GM23338 (cell line): ENCODE data around the gene PIGP. TPM values are rescaled to one million over a fixed set of nuclear protein-coding genes. Genes with fewer than 3 reads are reported as not detected.

Source experiments
- ATAC-seq: fragments of 200-7000 bp; cut with Tn5 transposase; 3 replicates; pipeline ENCODE4 v1.9.1; 2020
- DNase-seq: peaks from one replicate; pipeline ENCODE4 v3.0.0-alpha.2; 2015; ENCODE audit warnings: low spot score
- H2AFZ ChIP-seq: fragments of 200-600 bp; sonication (generic); 2 replicates; pipeline ENCODE4 v1.8.0; 2016; ENCODE audit warnings: antibody characterized with exemption, mild to moderate bottlenecking, moderate library complexity
- H3F3A ChIP-seq: fragments of 200-600 bp; sonication (generic); replicated peaks from 2 replicates; pipeline ENCODE4 v1.8.0; 2017; ENCODE audit warnings: antibody characterized with exemption, mixed run types, low read depth
- H3K27ac ChIP-seq: fragments of 200-600 bp; sonication (generic); 2 replicates; pipeline ENCODE4 v1.6.1; 2016; ENCODE audit warnings: low read depth
- H3K27me3 ChIP-seq: fragments of 200-600 bp; sonication (generic); 2 replicates; pipeline ENCODE4 v1.8.0; 2016; ENCODE audit warnings: mild to moderate bottlenecking, mixed run types, moderate library complexity; ENCODE audit not compliant: insufficient read depth
- H3K36me3 ChIP-seq: fragments of 200-600 bp; sonication (generic); 2 replicates; pipeline ENCODE4 v1.8.0; 2016; ENCODE audit warnings: mild to moderate bottlenecking; ENCODE audit not compliant: insufficient read depth
- H3K4me1 ChIP-seq: fragments of 200-600 bp; sonication (generic); 2 replicates; pipeline ENCODE4 v1.8.0; 2016; ENCODE audit warnings: mild to moderate bottlenecking, moderate library complexity; ENCODE audit not compliant: insufficient read depth
- H3K4me2 ChIP-seq: fragments of 200-600 bp; sonication (generic); 2 replicates; pipeline ENCODE4 v1.7.1; 2017; ENCODE audit warnings: mixed run types
- H3K4me3 ChIP-seq: fragments of 200-600 bp; sonication (generic); 2 replicates; pipeline ENCODE4 v1.6.1; 2016; ENCODE audit warnings: mixed run types
- H3K79me2 ChIP-seq: fragments of 200-600 bp; sonication (generic); replicated peaks from 2 replicates; pipeline ENCODE4 v1.8.0; 2017; ENCODE audit warnings: mild to moderate bottlenecking; ENCODE audit not compliant: insufficient read depth
- H3K9me2 ChIP-seq: fragments of 200-600 bp; sonication (generic); 2 replicates; pipeline ENCODE4 v1.8.0; 2017; ENCODE audit not compliant: insufficient read depth
- H4K20me1 ChIP-seq: fragments of 200-600 bp; sonication (generic); replicated peaks from 2 replicates; pipeline ENCODE4 v1.8.0; 2017; ENCODE audit warnings: mild to moderate bottlenecking; ENCODE audit not compliant: insufficient read depth
- H3K27ac Mint-ChIP-seq: 2 replicates; pipeline ENCODE4 v1.8.0; 2020; ENCODE audit warnings: inconsistent platforms, mild to moderate bottlenecking, moderate library complexity, mixed read lengths
- H3K27me3 Mint-ChIP-seq: 3 replicates; pipeline ENCODE4 v1.8.0; 2022; ENCODE audit warnings: low read depth, mild to moderate bottlenecking, moderate library complexity, mixed read lengths, inconsistent platforms; ENCODE audit not compliant: insufficient read depth, poor library complexity
- H3K36me3 Mint-ChIP-seq: 3 replicates; pipeline ENCODE4 v1.8.0; 2021; ENCODE audit warnings: low read depth, mild to moderate bottlenecking, inconsistent platforms, moderate library complexity, mixed read lengths
- H3K4me1 Mint-ChIP-seq: 3 replicates; pipeline ENCODE4 v1.8.0; 2020; ENCODE audit warnings: mild to moderate bottlenecking, inconsistent platforms, mixed read lengths
- H3K4me3 Mint-ChIP-seq: 3 replicates; pipeline ENCODE4 v1.8.0; 2021; ENCODE audit warnings: moderate library complexity, mild to moderate bottlenecking, inconsistent platforms, mixed read lengths
- H3K9me3 Mint-ChIP-seq: 3 replicates; pipeline ENCODE4 v1.8.0; 2020; ENCODE audit warnings: moderate library complexity, mild to moderate bottlenecking, inconsistent platforms, mixed read lengths
- NANOG ChIP-seq: IDR thresholded peaks from 2 replicates; pipeline ENCODE4 v1.6.1; 2016; ENCODE audit warnings: antibody characterized with exemption, borderline replicate concordance
- POLR2AphosphoS5 ChIP-seq: IDR thresholded peaks from 2 replicates; pipeline ENCODE4 v1.6.1; 2016; ENCODE audit warnings: antibody characterized with exemption, low read depth
- REST ChIP-seq: IDR thresholded peaks from one replicate; pipeline ENCODE4 v1.6.1; 2018; ENCODE audit warnings: antibody characterized with exemption; ENCODE audit not compliant: unreplicated experiment
- STAT1 ChIP-seq: IDR thresholded peaks from one replicate; pipeline ENCODE4 v1.6.1; 2016; ENCODE audit warnings: antibody characterized with exemption; ENCODE audit not compliant: unreplicated experiment
- ZNF331 ChIP-seq: fragments of 250-450 bp; sonication (Bioruptor Pico); IDR thresholded peaks from 2 replicates; pipeline ENCODE4 v1.5.0; 2020; ENCODE audit warnings: low read depth, mild to moderate bottlenecking, moderate library complexity
- polyA plus RNA-seq: library from polyadenylated mRNA; unstranded; fragments of >200 nt; fragmentation: Nextera tagmentation; extraction: Ambion mirVana; gene quantifications from 2 replicates; pipeline ENCODE4 v1.2.1, GENCODE V29; 2016
- total RNA-seq: library from RNA; depleted of rRNA; stranded (reverse); fragments of >200 nt; shearing (Covaris generic); gene quantifications from 2 replicates; pipeline ENCODE4 v1.2.3, GENCODE V29; 2014
- TF ChIP-seq, protein P1 (sequence below): IDR thresholded peaks from 2 replicates; pipeline ENCODE4 v1.6.1; 2016; ENCODE audit warnings: antibody characterized with exemption

PIGP gene
- total and polyA plus RNA-seq, 2 experiments from 2014 or later = 5.2 to 19.6 TPM

GRCh38 chr21:37062593-37062935 lies 10.3 kb downstream of the PIGP start:
- Histone ChIP-seq H3K27ac (no peak overlapping the region), H3K4me3 (no peak overlapping the region), H4K20me1 (no peaks in the 10 kb centered on the region), H3K9me2 (no peaks in the 10 kb centered on the region), H3K36me3 (no peaks in the 10 kb centered on the region), H3K79me2 (no peaks in the 10 kb centered on the region), H3K4me2 (no peak overlapping the region), H3F3A (0 out of 2 replicates have a peak, but pooled peaks cover 3% of the 10 kb centered on the region), H3K4me1 (peaks cover 27% of the 10 kb centered on the region), H2AFZ (no peak overlapping the region), H3K27me3 (no peaks in the 10 kb centered on the region)
- H3K27me3 Mint-ChIP-seq = peaks cover 6% of the 10 kb centered on the region
- H3K27ac Mint-ChIP-seq = no peak overlapping the region
- peaks cover 3% of the 10 kb centered on the region; the same call in 1 of the 3 replicates for H3K36me3 Mint-ChIP-seq
- DNase-seq (no peak), ATAC-seq (no peak)
- H3K9me3 Mint-ChIP-seq = no peaks in the 10 kb centered on the region
- no peak overlapping the region for H3K4me3 Mint-ChIP-seq
- peaks cover 32% of the 10 kb centered on the region for H3K4me1 Mint-ChIP-seq
- TF ChIP-seq POLR2AphosphoS5 (no peak), NANOG (no peak), REST (no peak), ZNF331 (no peak)
- TF ChIP-seq, protein P1, sequence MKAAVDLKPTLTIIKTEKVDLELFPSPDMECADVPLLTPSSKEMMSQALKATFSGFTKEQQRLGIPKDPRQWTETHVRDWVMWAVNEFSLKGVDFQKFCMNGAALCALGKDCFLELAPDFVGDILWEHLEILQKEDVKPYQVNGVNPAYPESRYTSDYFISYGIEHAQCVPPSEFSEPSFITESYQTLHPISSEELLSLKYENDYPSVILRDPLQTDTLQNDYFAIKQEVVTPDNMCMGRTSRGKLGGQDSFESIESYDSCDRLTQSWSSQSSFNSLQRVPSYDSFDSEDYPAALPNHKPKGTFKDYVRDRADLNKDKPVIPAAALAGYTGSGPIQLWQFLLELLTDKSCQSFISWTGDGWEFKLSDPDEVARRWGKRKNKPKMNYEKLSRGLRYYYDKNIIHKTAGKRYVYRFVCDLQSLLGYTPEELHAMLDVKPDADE = no peak

- H3K9me2 ChIP-seq = no peaks in the 10 kb centered on the region
- Mint-ChIP-seq H3K9me3 (peaks cover 1% of the 10 kb centered on the region; the same call in 1 of the 3 replicates), H3K27ac (no peak overlapping the region), H3K4me1 (peaks cover 32% of the 10 kb centered on the region), H3K36me3 (peaks cover 5% of the 10 kb centered on the region; the same call in 2 of the 3 replicates), H3K27me3 (peaks cover 6% of the 10 kb centered on the region), H3K4me3 (no peak overlapping the region)
- H3K36me3 ChIP-seq = no peaks in the 10 kb centered on the region
- DNase-seq (no peak), ATAC-seq (no peak)
- no peak overlapping the region for H2AFZ ChIP-seq
- no peak overlapping the region for H3K27ac ChIP-seq
- no peak overlapping the region for H3K4me2 ChIP-seq
- H4K20me1 ChIP-seq = no peaks in the 10 kb centered on the region
- no peak overlapping the region for H3K4me3 ChIP-seq
- no peaks in the 10 kb centered on the region for H3K79me2 ChIP-seq
- 0 out of 2 replicates have a peak, but pooled peaks cover 3% of the 10 kb centered on the region for H3F3A ChIP-seq
- H3K27me3 ChIP-seq = no peaks in the 10 kb centered on the region
- peaks cover 29% of the 10 kb centered on the region for H3K4me1 ChIP-seq
- TF ChIP-seq REST (no peak), STAT1 (no peak)
- TF ChIP-seq, protein P1 = no peak
Measured at GRCh38 chr21:37061926-37062592, 10.8 kb downstream of the PIGP start.
